CD4-positive, alpha-beta T cell treated with Interleukin-15 for 1 hour (primary cell): Measurements from ENCODE around the gene HLA-DOB.

ENCODE experiments used
- DNase-seq: peaks from one replicate; pipeline ENCODE4 v3.0.0-alpha.2; 2020

Gene HLA-DOB

GRCh38 chr6:32843331-32843978 lies 26.7 kb upstream of the HLA-DOB start:
- DNase-seq = no peak

- DNase-seq = no peak
These were observed 25.9 kb upstream of the HLA-DOB start for GRCh38 chr6:32842690-32843089.

DNA sequence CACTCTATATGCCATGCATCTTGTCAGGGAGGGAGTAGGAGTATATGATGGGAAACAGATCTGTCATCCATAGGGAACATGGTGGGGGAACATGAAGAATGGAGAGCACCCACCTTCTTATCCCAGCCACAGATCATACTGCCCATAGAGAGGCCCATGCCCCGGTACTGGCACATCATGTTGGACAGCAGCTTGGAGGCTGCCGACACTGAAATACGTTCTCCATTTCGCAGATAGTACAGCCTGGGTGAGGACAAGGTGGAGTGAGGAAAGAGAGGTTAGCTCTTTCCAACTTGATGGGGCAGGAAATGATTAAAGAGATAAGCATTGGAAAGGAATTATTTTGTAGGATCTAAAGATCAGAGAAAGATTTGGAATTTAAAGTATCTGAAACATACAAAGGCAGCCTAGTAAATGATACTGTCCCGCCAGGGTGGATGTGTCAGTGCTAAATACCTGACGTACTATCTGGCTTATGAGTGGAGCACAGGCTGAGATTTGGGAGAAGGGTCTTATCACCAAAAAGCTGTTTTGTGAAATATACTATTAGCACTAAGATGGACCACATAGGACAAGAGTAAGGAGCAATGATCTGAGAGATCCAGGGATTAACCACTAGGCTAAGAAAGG lies 25.3 kb upstream of the HLA-DOB start:
- DNase-seq = no peak

DNA sequence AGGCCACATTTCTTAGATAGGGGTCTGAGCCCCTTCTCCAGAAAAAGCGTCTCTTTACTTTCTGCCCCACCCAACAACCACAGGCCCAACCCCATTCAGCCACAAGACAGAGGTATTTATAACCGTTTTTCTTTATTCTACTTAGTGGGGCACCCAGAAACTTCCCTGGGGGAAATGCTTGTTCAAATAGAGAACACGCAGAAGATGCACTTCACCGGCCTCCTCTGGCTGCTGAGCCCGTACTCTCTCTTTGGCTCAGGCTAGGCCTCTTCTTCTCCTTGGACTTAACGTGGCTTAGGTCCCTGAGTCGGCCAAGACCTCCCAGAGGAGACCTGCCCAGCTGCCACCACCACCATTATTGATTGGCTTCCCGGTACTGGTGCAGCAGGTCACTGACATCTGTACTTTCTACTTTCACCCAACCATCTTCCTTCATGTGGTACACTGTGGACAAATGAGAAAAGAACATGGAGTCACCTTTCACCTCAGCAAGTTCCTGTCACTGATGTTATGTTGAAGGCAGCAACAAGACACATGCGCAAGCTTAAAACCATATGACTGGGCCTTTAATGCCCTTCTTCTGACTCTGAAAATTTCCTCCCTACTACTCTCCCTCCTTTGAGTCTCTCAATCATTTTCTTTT lies 23.9 kb upstream of the HLA-DOB start:
- DNase-seq = no peak

DNA sequence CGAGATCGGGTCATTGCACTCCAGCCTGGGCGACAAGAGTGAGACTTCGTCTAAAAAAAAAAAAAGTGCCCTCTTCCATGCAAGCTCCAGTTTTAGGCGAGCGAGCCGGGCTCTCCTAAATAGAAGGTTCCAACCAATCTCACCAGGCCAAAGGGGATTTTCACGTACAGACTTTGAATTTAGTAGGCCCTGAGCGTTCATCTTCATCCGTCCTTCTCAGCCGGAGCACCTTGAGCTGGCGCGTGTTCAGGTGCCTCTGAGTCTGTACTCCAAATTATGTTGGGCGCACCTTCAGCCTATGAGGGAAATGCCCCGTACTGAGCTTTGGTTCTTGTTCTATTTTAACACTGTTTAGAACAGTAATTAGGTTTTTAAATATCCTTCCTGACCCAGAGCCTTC lies 22.6 kb upstream of the HLA-DOB start:
- DNase-seq = no peak

DNA sequence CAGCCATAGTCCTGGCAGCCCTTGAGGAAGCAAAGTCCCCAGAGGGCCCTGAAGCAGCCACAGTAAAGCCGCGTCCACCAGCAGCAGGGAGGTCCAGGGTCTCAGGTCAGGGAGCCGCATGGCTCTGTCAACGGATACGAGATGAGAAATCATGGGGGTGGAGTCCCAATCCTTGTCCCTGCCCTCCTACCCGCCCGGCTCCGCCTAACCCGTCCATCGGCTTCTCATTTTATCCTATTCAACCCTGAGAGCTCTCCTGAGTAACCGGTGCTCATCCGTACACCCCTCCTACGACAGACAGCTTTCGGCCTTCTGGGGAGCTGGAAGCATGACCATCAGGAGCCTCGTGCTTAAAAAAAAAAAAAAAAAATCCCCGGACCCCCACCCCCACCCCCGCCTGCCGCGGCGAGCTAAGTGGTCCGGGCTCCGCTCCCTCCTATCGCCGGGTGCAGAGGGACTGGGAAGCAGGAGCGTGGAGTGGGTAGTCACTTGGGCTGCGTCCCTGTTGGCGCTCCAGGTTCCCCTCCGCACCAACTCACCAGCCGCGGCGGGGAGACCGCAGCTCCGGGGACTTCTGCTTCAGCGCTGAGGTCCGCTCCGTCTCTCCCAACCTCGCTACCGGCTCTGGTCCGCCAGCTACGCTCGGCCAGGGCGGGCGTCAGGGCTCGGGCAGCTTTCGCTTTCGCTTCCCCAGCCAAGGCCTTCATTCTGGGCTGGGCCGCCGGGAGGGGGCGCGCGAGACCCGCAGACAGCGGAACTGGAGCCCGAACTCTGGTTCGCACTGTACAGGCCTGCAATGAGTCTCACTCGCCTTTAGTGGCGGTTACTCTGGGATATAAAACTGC lies 21.5 kb upstream of the HLA-DOB start, which contains the start of gene TAP2:
TSS of gene TAP2 (minus strand) at position 626 of the 845 bp plus-strand sequence. CDS start at position 120, 506 bp downstream.
- peak; percentile 95 for DNase-seq

GRCh38 chr6:32837651-32838113 lies 20.9 kb upstream of the HLA-DOB start:
- DNase-seq = no peak

DNA sequence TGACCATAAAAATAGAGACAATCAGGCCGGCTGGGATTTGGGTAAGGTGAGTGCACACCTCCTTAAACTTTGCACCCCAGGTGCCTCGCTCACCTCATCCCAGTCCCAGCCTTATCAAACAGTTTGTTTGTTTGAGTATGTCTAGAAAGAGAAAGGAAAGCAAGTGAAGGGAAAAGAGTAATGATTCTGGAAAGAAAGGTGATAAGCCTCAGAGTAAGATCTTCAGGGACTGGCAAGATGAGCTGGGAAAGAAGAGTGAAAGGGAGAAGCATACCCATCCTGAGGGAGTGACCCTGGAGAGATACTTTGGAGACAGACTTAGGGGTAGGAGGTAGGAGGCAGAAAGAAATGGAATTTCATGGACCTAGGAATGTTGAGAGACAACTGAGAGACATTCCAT lies 20.1 kb upstream of the HLA-DOB start:
- DNase-seq = no peak

DNA sequence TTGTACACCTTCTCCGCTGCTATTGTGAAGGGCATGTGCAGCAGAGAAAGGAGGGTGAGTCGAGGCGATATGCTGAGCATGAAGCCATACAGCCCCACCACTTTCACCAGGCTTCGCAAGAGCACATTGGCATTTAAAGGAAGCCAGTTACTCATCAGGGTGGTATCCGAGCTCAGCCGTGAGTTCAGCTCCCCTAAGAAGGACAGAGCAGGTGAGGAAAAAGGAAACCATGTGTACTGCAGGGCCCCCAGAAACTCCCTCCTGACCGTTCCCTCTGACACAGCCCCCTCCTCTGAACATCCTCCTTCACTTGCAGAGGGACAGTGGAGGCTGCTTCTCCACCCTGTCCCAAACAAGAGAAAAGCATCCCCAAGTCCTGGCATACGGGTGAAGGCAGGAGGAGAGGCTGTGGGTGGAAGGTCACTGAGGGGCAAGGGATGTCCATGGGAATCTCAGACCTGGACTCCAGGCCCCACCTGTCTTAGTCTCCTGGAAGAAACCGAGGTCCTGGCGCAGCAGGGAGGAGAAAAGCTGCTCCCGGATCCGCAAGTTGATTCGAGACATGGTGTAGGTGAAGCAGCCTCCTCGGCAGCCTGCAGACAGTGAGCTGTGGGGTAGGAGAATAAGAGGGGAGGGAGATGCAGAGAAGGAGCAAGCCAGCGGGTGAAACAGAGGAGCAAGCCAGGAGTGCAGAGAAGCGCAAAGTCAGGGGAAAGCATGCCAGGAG lies 18.5 kb upstream of the HLA-DOB start:
- DNase-seq = no peak

DNA sequence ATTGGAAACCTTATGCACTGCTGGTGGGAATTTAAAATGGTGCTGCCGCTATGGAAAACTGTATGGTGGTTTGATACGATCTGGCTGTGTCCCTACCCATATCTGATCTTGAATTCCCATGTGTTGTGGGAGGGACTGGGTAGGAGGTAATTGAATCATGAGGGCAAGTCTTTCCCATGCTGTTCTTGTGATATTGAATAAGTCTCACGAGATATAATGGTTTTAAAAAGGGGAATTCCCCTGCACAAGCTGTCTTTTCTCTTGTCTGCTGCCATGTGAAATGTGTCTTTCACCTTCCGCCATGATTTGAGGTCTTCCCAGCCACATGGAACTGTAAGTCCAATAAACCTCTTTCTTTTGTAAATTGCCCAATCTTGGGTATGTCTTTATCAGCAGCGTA lies 16.9 kb upstream of the HLA-DOB start:
- no peak for DNase-seq

DNA sequence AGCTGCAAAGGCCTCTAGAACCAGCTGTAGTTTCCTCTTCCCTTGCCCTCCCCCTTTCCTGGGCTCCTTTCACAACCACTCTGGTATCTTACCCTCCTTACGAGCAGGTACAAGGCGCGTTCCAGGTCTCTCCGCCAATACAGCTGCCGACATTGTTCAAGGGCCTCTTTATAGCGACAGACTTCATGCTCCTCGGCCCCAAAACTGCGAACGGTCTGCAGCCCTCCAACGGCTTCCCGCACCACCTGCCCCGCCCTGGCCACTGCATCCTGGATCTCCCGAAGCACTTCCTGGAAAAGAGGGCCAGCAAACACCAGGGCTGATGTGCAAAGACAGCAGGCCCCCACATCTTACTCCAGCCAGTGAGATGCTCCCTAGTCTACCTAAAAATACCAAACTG lies 15.7 kb upstream of the HLA-DOB start:
- no peak for DNase-seq

DNA sequence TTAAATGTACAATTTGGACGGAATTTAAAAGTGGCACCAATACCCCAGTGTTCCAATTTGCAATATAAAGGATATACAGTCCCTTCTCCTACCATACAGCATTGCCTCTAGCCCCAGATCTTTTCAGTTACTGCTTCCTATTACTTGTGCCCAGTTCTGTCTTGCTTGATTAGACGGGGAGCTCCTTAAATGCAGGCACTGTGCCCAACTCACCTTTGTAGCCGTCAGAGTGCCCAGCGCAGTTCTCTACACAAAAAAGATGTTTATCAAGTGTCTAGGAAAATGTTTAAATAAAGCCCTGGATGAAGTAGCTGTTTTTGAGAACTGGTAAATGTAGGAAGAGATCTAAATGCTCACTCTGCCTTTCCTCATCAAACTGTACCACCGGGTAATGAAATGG lies 14.1 kb upstream of the HLA-DOB start:
- no peak for DNase-seq

DNA sequence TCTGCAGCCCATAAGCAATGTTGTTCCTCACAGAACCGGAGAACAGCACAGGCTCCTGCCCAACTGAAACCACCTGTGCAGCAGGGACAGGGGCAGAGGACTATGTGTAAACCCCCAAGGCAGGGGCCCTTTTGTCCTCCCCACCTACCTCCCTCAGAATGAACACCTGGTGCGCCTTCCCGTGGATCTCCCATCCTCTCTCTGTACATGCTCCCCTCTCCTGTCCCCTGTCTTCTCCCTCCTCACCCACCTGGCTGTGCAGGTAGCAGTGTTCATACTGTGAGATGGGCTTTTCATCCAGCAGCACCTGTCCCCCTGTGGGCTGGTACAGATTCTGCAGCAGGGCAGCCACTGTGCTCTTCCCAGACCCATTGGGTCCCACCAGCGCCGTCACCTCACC lies 13.2 kb upstream of the HLA-DOB start:
- no peak for DNase-seq

DNA sequence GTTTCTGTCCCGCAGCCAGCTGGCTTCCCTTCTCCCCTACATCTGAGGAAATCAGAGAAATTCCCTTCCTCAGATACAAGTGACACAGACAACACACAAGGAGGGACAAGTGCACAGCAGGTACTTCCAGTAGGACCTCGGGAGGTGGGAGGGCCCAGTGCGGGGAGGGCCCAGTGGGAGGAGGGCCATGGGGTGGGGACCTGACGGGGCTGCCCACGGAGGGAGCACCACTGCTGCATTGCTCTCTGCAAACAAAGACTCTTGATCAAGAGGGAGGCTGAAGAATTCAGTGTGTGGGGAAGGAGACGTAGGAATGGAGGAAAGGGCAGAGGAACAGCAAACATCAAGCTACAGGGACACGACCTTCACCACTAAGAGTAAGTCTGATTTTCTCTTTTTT lies 12.7 kb upstream of the HLA-DOB start:
- DNase-seq = no peak

GRCh38 chr6:32827025-32827424 lies 10.2 kb upstream of the HLA-DOB start:
- DNase-seq = no peak

GRCh38 chr6:32825966-32826365 lies 9.2 kb upstream of the HLA-DOB start:
- no peak for DNase-seq

GRCh38 chr6:32819729-32820128 lies 2.9 kb upstream of the HLA-DOB start:
- no peak for DNase-seq

GRCh38 chr6:32818867-32819266 lies 2.1 kb upstream of the HLA-DOB start:
- DNase-seq = no peak

DNA sequence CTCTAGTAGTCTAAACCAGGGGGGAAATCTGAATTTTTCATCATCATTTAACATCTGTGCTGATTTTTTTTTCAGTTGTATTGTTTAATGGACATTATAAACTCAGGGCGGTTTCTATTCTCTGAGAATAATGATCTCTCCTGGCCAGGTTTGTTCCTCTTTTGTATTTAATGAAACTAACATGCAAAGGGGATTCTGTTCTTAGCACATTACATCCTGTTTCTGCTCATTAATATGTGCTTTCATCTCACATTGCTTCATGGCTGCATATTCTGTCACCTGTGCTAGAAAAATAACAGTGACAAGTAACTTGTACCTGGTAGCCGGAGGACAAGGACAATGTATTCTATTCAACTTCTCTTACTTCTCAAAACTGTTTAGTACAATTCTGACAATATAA lies 806 bp downstream of the HLA-DOB start:
- DNase-seq = no peak

- no peak for DNase-seq
These were observed 1.7 kb downstream of the HLA-DOB start for GRCh38 chr6:32815115-32815514.

GRCh38 chr6:32814145-32814544 lies 2.7 kb downstream of the HLA-DOB start:
- DNase-seq = no peak

GRCh38 chr6:32809171-32809570 lies 7.6 kb downstream of the HLA-DOB start:
- no peak for DNase-seq
